ENCODE data around the gene NCOR2.

NCOR2 gene

DNA sequence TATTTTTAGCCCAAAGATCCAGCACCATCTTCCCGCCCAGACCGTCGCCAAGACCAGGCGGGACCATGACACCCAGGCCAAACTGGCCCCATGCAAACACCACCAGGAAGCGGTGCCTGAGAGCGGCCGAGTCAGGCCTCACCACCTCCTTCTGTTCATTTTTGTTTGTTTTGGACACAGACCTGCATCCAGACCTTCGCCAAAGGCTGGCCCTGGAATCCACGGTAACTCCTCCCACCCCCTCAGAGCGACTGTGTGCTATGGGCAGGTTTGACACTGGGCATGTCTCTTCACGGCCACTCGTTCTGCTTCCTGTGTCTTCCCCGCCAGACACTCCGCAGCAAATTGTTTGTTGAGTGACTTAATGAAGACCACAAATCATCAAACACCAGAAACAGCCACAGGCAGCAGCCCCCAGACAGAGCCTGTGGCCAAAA lies 47.1 kb downstream of the NCOR2 start:
- peak; percentile 74 for DNase-seq

- no peak for DNase-seq
Observed at GRCh38 chr12:124519746-124520145, 47.7 kb downstream of the NCOR2 start.

DNA sequence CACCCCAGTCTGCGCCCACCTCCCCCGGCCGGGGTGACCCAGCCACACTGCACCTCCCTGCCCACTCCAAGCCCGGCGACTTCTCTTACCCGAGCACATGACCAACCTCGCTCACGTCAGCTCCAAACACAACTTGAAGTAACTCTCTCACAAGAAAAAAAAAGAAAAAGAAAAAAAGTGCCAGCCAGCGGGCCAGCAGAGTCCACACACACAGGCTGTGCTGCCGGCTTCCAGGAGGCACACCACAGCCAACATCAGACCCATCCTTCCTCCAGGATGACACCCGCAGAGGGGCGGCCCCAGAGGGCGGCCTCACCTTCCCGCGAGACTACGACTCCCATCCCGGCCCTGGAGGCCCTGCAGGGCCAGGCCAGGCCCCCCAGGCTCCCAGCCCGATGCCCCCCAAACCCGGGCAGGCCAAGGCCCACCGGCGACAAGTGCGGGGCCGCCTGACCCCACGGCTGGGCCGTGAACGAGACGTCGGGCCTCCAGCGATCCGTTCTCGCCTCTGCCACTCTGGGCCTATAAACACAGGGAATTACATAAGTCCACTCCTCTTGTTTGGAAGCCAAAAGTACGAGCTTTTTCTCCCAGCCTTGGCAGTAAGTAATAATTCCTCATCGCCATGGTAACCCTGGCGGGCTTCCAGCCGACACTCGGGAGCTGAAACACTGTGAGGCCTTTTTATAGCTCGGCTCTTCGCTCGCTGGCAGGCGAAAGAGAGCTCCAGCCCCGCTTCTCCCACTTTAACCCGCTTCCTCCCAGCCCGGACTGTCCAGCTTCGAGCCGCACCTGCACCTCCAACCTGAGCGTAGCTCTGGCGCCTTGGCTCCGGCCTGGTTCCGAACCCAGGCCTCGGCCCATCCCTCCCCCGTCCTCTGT lies 49.1 kb downstream of the NCOR2 start:
- DNase-seq = peak; percentile 87

Data from kidney glomerular epithelial cell (primary cell).